Measurements from ENCODE around the gene ERCC6. TPM values are rescaled to one million over a fixed set of nuclear protein-coding genes. Genes with fewer than 3 reads are reported as not detected.

ERCC6 gene
- total and polyA plus RNA-seq, 7 donors = 3.0 to 16.6 (median 10.9) TPM

- WGBS, 2 donors = 93 to 96% methylated on average over 6 of the region's 6 CpGs
- Histone ChIP-seq H3K36me3 (peaks cover 0 to 35% (median 5%) of the 10 kb centered on the region in 4 donors), H3K9me3 (no peaks in the 10 kb centered on the region), H3K4me1 (no peaks in the 10 kb centered on the region), H3K27me3 (no peaks in the 10 kb centered on the region), H3K27ac (no peak overlapping the region), H3K4me3 (no peak overlapping the region)
- TF ChIP-seq EP300 (IDR thresholded peaks at IDR 0.05) = no peak
- TF ChIP-seq, protein P1, sequence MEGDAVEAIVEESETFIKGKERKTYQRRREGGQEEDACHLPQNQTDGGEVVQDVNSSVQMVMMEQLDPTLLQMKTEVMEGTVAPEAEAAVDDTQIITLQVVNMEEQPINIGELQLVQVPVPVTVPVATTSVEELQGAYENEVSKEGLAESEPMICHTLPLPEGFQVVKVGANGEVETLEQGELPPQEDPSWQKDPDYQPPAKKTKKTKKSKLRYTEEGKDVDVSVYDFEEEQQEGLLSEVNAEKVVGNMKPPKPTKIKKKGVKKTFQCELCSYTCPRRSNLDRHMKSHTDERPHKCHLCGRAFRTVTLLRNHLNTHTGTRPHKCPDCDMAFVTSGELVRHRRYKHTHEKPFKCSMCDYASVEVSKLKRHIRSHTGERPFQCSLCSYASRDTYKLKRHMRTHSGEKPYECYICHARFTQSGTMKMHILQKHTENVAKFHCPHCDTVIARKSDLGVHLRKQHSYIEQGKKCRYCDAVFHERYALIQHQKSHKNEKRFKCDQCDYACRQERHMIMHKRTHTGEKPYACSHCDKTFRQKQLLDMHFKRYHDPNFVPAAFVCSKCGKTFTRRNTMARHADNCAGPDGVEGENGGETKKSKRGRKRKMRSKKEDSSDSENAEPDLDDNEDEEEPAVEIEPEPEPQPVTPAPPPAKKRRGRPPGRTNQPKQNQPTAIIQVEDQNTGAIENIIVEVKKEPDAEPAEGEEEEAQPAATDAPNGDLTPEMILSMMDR (IDR thresholded peaks at IDR 0.05) = no peak
- TF ChIP-seq POLR2A (IDR thresholded peaks at IDR 0.05) = no peak
- TF ChIP-seq POLR2AphosphoS5 (IDR thresholded peaks at IDR 0.05) = no peak
- DNase-seq = no peak
- intact Hi-C loops (cut with DNase I) = no loop called here
Measured at GRCh38 chr10:49484486-49485235, 54.3 kb downstream of the ERCC6 start.

DNA sequence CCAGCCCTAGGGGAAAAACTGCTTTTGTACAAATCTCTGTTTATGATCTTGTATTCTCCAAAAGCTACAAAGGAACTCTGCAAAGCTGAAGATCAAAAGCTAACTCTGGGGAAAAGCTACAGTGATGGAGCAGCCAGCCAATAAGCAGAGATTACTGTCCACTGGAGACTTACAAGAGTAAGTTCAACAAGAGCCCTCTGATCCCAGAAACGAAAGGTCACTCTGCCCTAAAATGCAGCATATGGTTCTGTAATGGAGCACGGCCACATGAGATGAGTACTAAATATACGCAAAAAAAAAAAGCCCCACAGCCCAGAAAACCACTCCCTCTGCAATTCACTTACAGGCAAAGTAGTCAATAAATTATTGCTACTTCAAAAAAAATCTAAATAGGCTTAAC lies 60.1 kb downstream of the ERCC6 start:
- Histone ChIP-seq H3K4me3 (no peak overlapping the region), H3K9me3 (no peaks in the 10 kb centered on the region), H3K27ac (no peak overlapping the region), H3K4me1 (no peaks in the 10 kb centered on the region), H3K27me3 (no peaks in the 10 kb centered on the region), H3K36me3 (peaks cover 0 to 84% (median 11%) of the 10 kb centered on the region in 4 donors)
- intact Hi-C loops (cut with DNase I) = no loop called here
- 93 to 95% methylated on average over 3 of the region's 3 CpGs for WGBS, 2 donors
- TF ChIP-seq POLR2A (IDR thresholded peaks at IDR 0.05) (no peak), POLR2AphosphoS5 (IDR thresholded peaks at IDR 0.05) (no peak)
- DNase-seq = no peak

DNA sequence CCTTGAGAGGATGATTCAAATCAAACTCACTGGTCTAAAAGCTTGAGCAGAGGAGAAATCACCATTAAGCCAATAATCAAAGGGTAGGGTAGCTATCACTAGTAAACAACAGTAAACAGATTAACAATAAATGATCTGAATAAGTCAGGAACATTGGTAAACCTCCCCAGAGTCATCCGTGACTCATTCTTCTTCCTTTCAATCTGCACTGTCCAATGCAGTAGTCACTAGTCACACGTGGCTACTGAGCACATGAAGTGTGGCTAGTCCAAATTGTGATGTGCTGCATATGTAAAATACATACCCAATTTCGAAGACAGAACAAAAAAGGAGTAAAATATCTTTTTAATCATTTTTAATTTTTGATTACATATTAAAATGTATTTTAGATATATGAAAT lies 64.0 kb downstream of the ERCC6 start:
- no peak overlapping the region for H3K27ac ChIP-seq
- peaks cover 12 to 91% (median 34%) of the 10 kb centered on the region in 4 donors for H3K36me3 ChIP-seq
- H3K27me3 ChIP-seq = no peaks in the 10 kb centered on the region
- intact Hi-C loops (cut with DNase I) = no loop called here
- H3K4me3 ChIP-seq = no peak overlapping the region
- WGBS, 2 donors = 77 to 90% methylated on average over 3 of the region's 3 CpGs
- TF ChIP-seq, protein P1 (IDR thresholded peaks at IDR 0.05) = no peak
- TF ChIP-seq POLR2AphosphoS5 (IDR thresholded peaks at IDR 0.05) = no peak
- no peak for TF ChIP-seq POLR2A (IDR thresholded peaks at IDR 0.05)
- TF ChIP-seq EP300 (IDR thresholded peaks at IDR 0.05) = no peak
- H3K9me3 ChIP-seq = no peaks in the 10 kb centered on the region
- no peak for DNase-seq
- H3K4me1 ChIP-seq = no peaks in the 10 kb centered on the region

GRCh38 chr10:49471532-49471931 lies 67.4 kb downstream of the ERCC6 start:
- no peak overlapping the region for H3K27ac ChIP-seq
- peaks cover 12 to 99% (median 32%) of the 10 kb centered on the region in 4 donors for H3K36me3 ChIP-seq
- H3K9me3 ChIP-seq = no peaks in the 10 kb centered on the region
- no peaks in the 10 kb centered on the region for H3K27me3 ChIP-seq
- no peaks in the 10 kb centered on the region for H3K4me1 ChIP-seq
- no peak for DNase-seq
- 81 to 84% methylated on average over 3 of the region's 3 CpGs for WGBS, 2 donors
- no peak overlapping the region for H3K4me3 ChIP-seq
- intact Hi-C loops (cut with DNase I) = no loop called here
- no peak for TF ChIP-seq POLR2AphosphoS5 (IDR thresholded peaks at IDR 0.05)
- TF ChIP-seq, protein P1 (IDR thresholded peaks at IDR 0.05) = no peak
- no peak for TF ChIP-seq EP300 (IDR thresholded peaks at IDR 0.05)
- TF ChIP-seq POLR2A (IDR thresholded peaks at IDR 0.05) = no peak

- TF ChIP-seq EP300 (IDR thresholded peaks at IDR 0.05) (no peak), POLR2AphosphoS5 (IDR thresholded peaks at IDR 0.05) (no peak), POLR2A (IDR thresholded peaks at IDR 0.05) (no peak)
- TF ChIP-seq, protein P1 (IDR thresholded peaks at IDR 0.05) = no peak
- Histone ChIP-seq H3K27ac (no peak overlapping the region), H3K27me3 (no peaks in the 10 kb centered on the region), H3K4me3 (no peak overlapping the region), H3K4me1 (no peaks in the 10 kb centered on the region), H3K9me3 (peaks cover 0 to 3% (median 0%) of the 10 kb centered on the region in 4 donors), H3K36me3 (peaks cover 8 to 69% (median 13%) of the 10 kb centered on the region in 4 donors)
- DNase-seq = no peak
- intact Hi-C loops (cut with DNase I) = no loop called here
Measured at GRCh38 chr10:49465736-49466135, 73.2 kb downstream of the ERCC6 start.

Other genes with a start within 250 kb of the ERCC6 start
- not detected for gene C10orf71, start 240.0 kb downstream of the ERCC6 start, total RNA-seq
- not detected for gene C10orf71, start 240.0 kb downstream of the ERCC6 start, polyA plus RNA-seq
- gene DRGX, start 143.0 kb downstream of the ERCC6 start, total RNA-seq = not detected
- gene DRGX, start 143.0 kb downstream of the ERCC6 start, polyA plus RNA-seq = under 1 TPM in 2 of 3 donors, not detected in 1; 0.23 to 0.42 TPM
- 1 to 10 TPM in 1 of 4 donors, under 1 TPM in 2, not detected in 1; 0.16 to 2.5 (median 0.68) TPM for gene SLC18A3, start 71.2 kb upstream of the ERCC6 start, total RNA-seq
- under 1 TPM in 1 of 3 donors, not detected in 2; 0.98 TPM for gene SLC18A3, start 71.2 kb upstream of the ERCC6 start, polyA plus RNA-seq
- gene CHAT, start 74.9 kb upstream of the ERCC6 start, total RNA-seq = under 1 TPM in 1 of 4 donors, not detected in 3; 0.41 TPM
- gene CHAT, start 74.9 kb upstream of the ERCC6 start, polyA plus RNA-seq = under 1 TPM in 1 of 3 donors, not detected in 2; 0.57 TPM
- not detected for gene C10orf53, start 140.5 kb upstream of the ERCC6 start, total RNA-seq
- gene C10orf53, start 140.5 kb upstream of the ERCC6 start, polyA plus RNA-seq = not detected
- gene OGDHL, start 223.2 kb upstream of the ERCC6 start, total RNA-seq = 1 to 10 TPM in 3 of 4 donors, under 1 TPM in 1; 0.82 to 6.1 (median 2.2) TPM
- gene OGDHL, start 223.2 kb upstream of the ERCC6 start, polyA plus RNA-seq = 1 to 10 TPM in 2 of 3 donors, under 1 TPM in 1; 0.46 to 2.4 (median 1.2) TPM

All from sigmoid colon (tissue), 7 donors.